AG09309 (cell line): ENCODE measurements around the gene IRAK2.

Experiments used
- DNase-seq: peaks from one replicate; pipeline ENCODE4 v3.0.0-alpha.2; 2010; ENCODE audit warnings: low read depth
- H3K4me3 ChIP-seq: 2 replicates; pipeline ENCODE4 v1.5.1; 2011; ENCODE audit warnings: mild to moderate bottlenecking, low read depth, low read length, moderate library complexity; ENCODE audit not compliant: control insufficient read depth
- TF ChIP-seq, protein P1 (sequence below): IDR thresholded peaks from 2 replicates; pipeline ENCODE4 v1.5.1; 2011; ENCODE audit warnings: mild to moderate bottlenecking, low read depth, low read length, inconsistent platforms; ENCODE audit not compliant: insufficient read depth, control insufficient read depth; ENCODE audit errors: missing control alignments

IRAK2 gene

DNA sequence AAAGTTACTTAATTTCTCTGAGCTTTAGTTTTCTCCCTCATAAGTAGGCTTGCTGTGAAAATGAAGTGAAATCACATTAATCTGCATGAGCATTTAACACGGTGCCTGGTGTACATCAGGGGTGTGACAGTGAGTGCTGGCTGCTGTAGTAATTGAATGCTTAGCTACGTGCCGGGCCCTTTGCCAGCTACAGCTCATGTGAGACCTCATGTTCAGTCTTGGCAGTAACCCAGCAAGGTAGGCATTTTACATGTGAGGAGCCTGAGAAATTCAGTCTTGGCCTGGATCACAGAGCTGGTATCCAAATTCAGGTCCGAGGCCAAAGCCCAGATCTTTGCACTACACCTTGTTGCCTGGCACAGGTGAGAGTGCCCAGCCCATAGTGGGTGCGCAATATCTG, 118.9 kb downstream of the IRAK2 start:
- no peak for DNase-seq
- TF ChIP-seq, protein P1, sequence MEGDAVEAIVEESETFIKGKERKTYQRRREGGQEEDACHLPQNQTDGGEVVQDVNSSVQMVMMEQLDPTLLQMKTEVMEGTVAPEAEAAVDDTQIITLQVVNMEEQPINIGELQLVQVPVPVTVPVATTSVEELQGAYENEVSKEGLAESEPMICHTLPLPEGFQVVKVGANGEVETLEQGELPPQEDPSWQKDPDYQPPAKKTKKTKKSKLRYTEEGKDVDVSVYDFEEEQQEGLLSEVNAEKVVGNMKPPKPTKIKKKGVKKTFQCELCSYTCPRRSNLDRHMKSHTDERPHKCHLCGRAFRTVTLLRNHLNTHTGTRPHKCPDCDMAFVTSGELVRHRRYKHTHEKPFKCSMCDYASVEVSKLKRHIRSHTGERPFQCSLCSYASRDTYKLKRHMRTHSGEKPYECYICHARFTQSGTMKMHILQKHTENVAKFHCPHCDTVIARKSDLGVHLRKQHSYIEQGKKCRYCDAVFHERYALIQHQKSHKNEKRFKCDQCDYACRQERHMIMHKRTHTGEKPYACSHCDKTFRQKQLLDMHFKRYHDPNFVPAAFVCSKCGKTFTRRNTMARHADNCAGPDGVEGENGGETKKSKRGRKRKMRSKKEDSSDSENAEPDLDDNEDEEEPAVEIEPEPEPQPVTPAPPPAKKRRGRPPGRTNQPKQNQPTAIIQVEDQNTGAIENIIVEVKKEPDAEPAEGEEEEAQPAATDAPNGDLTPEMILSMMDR = no peak
- no peak overlapping the region for H3K4me3 ChIP-seq

DNA sequence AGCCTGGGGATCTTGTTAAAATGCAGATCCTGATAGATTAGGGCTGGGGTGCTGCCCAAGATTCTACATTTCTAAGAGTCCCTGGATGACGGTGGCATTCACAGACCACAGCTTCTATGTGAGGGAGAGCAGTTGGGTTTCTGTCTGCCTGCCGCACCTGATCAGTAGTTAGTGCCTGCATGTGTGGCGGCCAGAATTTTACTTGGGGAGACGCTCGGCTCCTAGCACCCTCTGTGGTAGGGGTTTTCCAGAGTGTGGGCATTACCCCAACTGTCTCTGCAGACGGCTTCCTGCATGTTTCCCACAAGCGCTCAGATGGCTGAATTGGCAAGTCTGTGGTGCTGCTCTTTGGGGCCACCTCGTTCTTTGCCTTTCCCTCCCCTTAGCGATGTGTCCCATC, 119.8 kb downstream of the IRAK2 start:
- no peak overlapping the region for H3K4me3 ChIP-seq
- no peak for DNase-seq
- TF ChIP-seq, protein P1 = no peak

DNA sequence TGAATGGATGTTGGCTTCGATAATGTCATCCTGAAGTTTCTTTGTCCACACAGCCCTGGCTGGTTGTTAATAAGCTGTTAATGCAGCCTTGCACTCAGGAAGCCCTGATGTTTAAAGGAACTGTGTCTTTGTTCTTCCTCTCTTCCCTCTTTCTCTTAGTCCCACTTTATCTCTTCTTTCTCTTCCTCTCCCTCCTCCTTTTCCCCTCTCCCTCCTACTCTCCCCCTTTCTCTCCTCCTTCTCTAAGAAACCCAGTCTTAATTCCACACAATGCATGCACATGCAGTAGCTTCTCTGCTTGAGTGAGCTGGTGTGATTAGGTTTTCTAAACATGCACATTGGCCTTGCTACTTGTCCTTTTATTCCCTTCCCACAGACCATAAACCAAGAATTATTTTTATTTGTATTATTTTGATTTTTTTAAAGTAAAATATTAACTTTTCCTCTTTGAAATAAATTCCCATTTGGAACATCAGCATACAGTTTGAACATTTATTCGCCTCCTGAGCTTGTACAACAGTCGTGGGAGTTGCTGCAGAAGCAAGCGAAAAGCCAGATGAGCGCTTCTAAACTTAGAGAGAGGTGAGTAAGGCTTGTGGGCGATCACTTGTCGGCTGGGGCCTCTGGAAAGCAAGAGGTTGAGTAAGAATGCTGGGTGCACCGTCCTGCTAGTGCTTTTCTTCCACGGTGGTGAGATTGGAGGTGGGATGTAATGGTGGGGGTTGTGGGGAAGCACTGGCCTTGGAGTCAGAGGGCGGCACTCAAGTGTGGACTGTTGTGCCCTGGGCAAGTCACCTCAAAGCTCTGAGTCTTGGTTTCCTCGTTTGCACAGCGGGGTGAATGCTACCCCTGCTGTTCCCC, 120.8 kb downstream of the IRAK2 start:
- DNase-seq = no peak
- TF ChIP-seq, protein P1 = no peak
- H3K4me3 ChIP-seq = no peak overlapping the region

DNA sequence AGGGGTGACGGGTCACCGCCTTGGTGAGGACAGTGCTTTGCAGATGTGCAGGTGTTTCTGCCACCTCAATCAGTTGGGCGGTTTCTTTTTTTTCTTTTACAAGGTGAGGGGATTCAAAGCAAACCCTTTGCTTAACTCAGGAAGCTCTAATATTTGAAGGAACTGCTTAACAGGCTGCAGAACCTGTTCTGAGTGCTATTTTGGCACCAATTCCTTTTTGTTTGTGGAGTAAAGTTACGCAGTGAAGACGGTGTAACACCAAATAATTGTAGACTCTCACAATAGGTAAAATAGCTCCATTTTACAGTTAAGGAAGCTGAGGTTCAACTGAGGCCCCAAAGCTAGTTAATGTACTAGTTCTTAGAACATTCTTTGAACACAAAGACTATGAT, 121.4 kb downstream of the IRAK2 start:
- TF ChIP-seq, protein P1 = no peak
- no peak for DNase-seq

DNA sequence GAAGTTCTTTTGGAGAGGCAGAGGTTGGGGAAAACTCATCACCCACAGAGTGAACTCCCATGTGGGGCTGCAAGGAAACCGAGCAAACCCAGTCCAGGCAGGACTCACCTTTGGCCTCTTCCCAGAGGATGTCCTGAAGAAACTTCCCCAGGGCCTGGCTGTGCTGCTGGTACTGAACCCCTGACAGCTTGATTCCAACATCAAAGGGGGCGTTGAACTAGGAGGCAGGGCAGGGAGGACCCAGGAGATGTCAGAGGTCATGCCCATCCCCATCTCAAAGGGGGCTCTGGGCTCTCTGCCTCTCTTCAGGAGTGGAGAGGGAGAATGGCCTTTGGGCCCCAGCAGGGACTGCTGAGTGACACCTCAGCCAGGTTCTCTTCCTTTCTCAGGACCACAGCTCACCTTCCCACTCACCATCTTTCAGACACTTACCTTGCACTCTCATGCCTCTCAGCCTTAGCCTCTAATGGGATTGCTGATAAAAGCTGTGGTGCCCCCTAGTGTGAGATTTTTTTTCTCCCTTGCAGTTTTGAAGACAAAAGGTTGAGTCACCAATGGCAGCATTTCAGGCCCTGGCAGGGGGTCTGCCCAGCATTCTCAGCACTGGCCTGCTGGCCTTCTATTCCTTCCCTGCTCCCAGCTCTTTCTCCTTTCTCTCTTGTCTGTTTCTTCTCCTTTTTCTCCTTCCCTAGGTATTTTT, 122.0 kb downstream of the IRAK2 start:
- H3K4me3 ChIP-seq = no peak overlapping the region
- TF ChIP-seq, protein P1 = peak; percentile 59
- peak; percentile 46 for DNase-seq

More for the DNA sequence above, 121.4 kb downstream of the IRAK2 start:
- H3K4me3 ChIP-seq = no peak overlapping the region

DNA sequence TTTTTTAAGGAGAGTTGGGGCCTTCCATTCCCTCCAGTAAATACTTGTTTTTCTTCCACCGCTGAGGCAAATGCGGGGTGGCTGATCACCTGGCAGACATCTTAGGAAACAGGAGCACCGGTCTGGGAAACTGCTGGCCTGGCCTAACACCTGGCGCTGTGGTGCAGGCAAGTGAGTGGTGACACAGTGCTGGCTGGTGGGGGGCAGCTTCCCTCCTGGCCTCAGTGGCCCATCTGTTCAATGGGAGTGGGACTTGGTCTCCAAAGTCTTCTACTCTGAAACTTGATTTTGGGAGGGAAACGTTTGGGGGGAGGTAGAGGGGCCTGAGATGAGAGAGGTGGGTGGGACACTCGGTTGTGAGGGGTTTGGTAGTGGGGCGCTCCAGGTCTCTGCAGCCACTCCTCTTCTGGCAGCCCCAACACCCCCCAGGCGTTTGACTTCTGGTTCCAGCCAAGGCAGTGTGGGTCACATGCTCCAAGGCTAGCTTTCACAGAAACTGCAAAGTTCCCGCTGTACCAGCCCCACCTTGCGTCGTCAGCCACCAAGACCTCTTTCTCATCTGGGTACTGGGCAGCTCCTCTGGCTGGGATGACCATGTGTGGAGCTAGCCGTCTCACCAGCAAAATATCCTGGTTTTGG, 123.3 kb downstream of the IRAK2 start:
- TF ChIP-seq, protein P1 = no peak
- no peak for DNase-seq
- no peak overlapping the region for H3K4me3 ChIP-seq
